T-helper 9 cell (primary cell): ENCODE measurements around the gene CYB5R2.

Source experiments
- DNase-seq: peaks from one replicate; pipeline ENCODE4 v3.0.0-alpha.2; 2020
- total RNA-seq, 2 donors: gene quantifications; one replicate each; lab custom pipeline; 2026; lab: John Stamatoyannopoulos, UW

Gene CYB5R2
- 0 to 0.14 reads per million in 2 donors for total RNA-seq

GRCh38 chr11:7672960-7673723 is at the start of gene CYB5R2:
Gene CYB5R2, minus strand, starts transcription at chr11:7673500. Its CDS starts 675 bp downstream, at chr11:7672825.
- no peak for DNase-seq

- no peak for DNase-seq
Observed at GRCh38 chr11:7714786-7715185, 41.5 kb upstream of the CYB5R2 start.

GRCh38 chr11:7706377-7706776 is 33.1 kb upstream of the CYB5R2 start, which contains the start of gene OVCH2:
Gene OVCH2, minus strand, starts transcription at chr11:7706477. Its CDS starts 83 bp downstream, at chr11:7706394.
- no peak for DNase-seq

- DNase-seq = no peak
Observed at GRCh38 chr11:7703740-7704139, 30.4 kb upstream of the CYB5R2 start.

- no peak for DNase-seq
Observed at GRCh38 chr11:7696424-7696823, 23.1 kb upstream of the CYB5R2 start.

GRCh38 chr11:7694235-7694634 is 20.9 kb upstream of the CYB5R2 start:
- no peak for DNase-seq

- no peak for DNase-seq
Observed at GRCh38 chr11:7692426-7692825, 19.1 kb upstream of the CYB5R2 start.

GRCh38 chr11:7691759-7692350 is 18.6 kb upstream of the CYB5R2 start:
- DNase-seq = no peak

- DNase-seq = no peak
Observed at GRCh38 chr11:7690648-7691047, 17.3 kb upstream of the CYB5R2 start.

GRCh38 chr11:7689239-7689638 is 15.9 kb upstream of the CYB5R2 start:
- no peak for DNase-seq

GRCh38 chr11:7688238-7688826 is 15.0 kb upstream of the CYB5R2 start:
- DNase-seq = no peak

- DNase-seq = no peak
Observed at GRCh38 chr11:7687386-7687785, 14.1 kb upstream of the CYB5R2 start.

- DNase-seq = no peak
Observed at GRCh38 chr11:7686761-7687160, 13.5 kb upstream of the CYB5R2 start.

- DNase-seq = no peak
Observed at GRCh38 chr11:7683571-7683970, 10.3 kb upstream of the CYB5R2 start.

- DNase-seq = no peak
Observed at GRCh38 chr11:7677796-7678201, 4.5 kb upstream of the CYB5R2 start.

GRCh38 chr11:7677071-7677470 is 3.8 kb upstream of the CYB5R2 start:
- DNase-seq = no peak

GRCh38 chr11:7675631-7676030 is 2.3 kb upstream of the CYB5R2 start:
- no peak for DNase-seq

- no peak for DNase-seq
Observed at GRCh38 chr11:7673724-7674434, 579 bp upstream of the CYB5R2 start.

- DNase-seq = no peak
Observed at GRCh38 chr11:7672276-7672959, 882 bp downstream of the CYB5R2 start.

GRCh38 chr11:7671347-7672215 is 1.7 kb downstream of the CYB5R2 start:
- DNase-seq = no peak

- DNase-seq = no peak
Observed at GRCh38 chr11:7670641-7671040, 2.7 kb downstream of the CYB5R2 start.

- DNase-seq = no peak
Observed at GRCh38 chr11:7668911-7669310, 4.4 kb downstream of the CYB5R2 start.
